H9 (cell line): ENCODE results near the gene NTF3. TPM values are rescaled to one million over a fixed set of nuclear protein-coding genes. Genes with fewer than 3 reads are reported as not detected.

Source experiments
- DNase-seq: peaks from one replicate; pipeline ENCODE4 v3.0.0-alpha.2; 2017
- H2AFZ ChIP-seq: one replicate; pipeline ENCODE4 v1.6.1; 2013; ENCODE audit warnings: mild to moderate bottlenecking, low read length, control low read depth, moderate library complexity
- H2AK5ac ChIP-seq: 2 replicates; pipeline ENCODE4 v1.6.1; 2013; ENCODE audit warnings: low read length, control low read depth, mixed read lengths; ENCODE audit not compliant: insufficient read length
- H2BK120ac ChIP-seq: one replicate; pipeline ENCODE4 v1.6.1; 2013; ENCODE audit warnings: low read depth, mild to moderate bottlenecking, low read length, control low read depth, inconsistent platforms; ENCODE audit not compliant: poor library complexity, severe bottlenecking
- H2BK12ac ChIP-seq: 2 replicates; pipeline ENCODE4 v1.6.1; 2013; ENCODE audit warnings: low read length, control low read depth, mixed read lengths, low read depth; ENCODE audit not compliant: insufficient read length
- H2BK15ac ChIP-seq: 2 replicates; pipeline ENCODE4 v1.6.1; 2013; ENCODE audit warnings: low read depth, low read length, control low read depth
- H2BK20ac ChIP-seq: one replicate; pipeline ENCODE4 v1.6.1; 2013; ENCODE audit warnings: low read depth, mild to moderate bottlenecking, low read length, control low read depth, inconsistent platforms; ENCODE audit not compliant: poor library complexity, severe bottlenecking
- H2BK5ac ChIP-seq: 2 replicates; pipeline ENCODE4 v1.6.1; 2013; ENCODE audit warnings: low read length, control low read depth, mixed read lengths; ENCODE audit not compliant: insufficient read length
- H3K14ac ChIP-seq: 2 replicates; pipeline ENCODE4 v1.6.1; 2013; ENCODE audit warnings: low read length, control low read depth; ENCODE audit not compliant: insufficient read depth
- H3K18ac ChIP-seq: 2 replicates; pipeline ENCODE4 v1.6.1; 2013; ENCODE audit warnings: low read depth, mild to moderate bottlenecking, mixed read lengths, low read length, control low read depth; ENCODE audit not compliant: insufficient read length
- H3K23ac ChIP-seq: 2 replicates; pipeline ENCODE4 v1.6.1; 2013; ENCODE audit warnings: low read length, control low read depth, mixed read lengths, low read depth; ENCODE audit not compliant: insufficient read length
- H3K23me2 ChIP-seq: 2 replicates; pipeline ENCODE4 v1.6.1; 2013; ENCODE audit warnings: low read depth, mild to moderate bottlenecking, mixed read lengths, low read length, control low read depth; ENCODE audit not compliant: insufficient read length, poor library complexity, severe bottlenecking
- H3K27ac ChIP-seq: 2 replicates; pipeline ENCODE4 v1.5.1; 2013; ENCODE audit warnings: low read length, control low read depth, mixed read lengths, low read depth; ENCODE audit not compliant: insufficient read length
- H3K27me3 ChIP-seq: 2 replicates; pipeline ENCODE4 v1.6.1; 2013; ENCODE audit warnings: low read length, control low read depth, inconsistent platforms; ENCODE audit not compliant: insufficient read depth
- H3K4ac ChIP-seq: 2 replicates; pipeline ENCODE4 v1.6.1; 2013; ENCODE audit warnings: low read depth, mild to moderate bottlenecking, control low read depth, inconsistent platforms, low read length, moderate library complexity
- H3K4me1 ChIP-seq: 2 replicates; pipeline ENCODE4 v1.6.1; 2013; ENCODE audit warnings: low read length, control low read depth, inconsistent platforms; ENCODE audit not compliant: insufficient read depth
- H3K4me2 ChIP-seq: 2 replicates; pipeline ENCODE4 v1.6.1; 2013; ENCODE audit warnings: low read length, control low read depth, mixed read lengths; ENCODE audit not compliant: insufficient read length, insufficient read depth
- H3K56ac ChIP-seq: 2 replicates; pipeline ENCODE4 v1.6.1; 2013; ENCODE audit warnings: low read depth, mild to moderate bottlenecking, mixed read lengths, low read length, control low read depth; ENCODE audit not compliant: insufficient read length
- H3K79me1 ChIP-seq: 2 replicates; pipeline ENCODE4 v1.6.1; 2013; ENCODE audit warnings: low read depth, mild to moderate bottlenecking, moderate library complexity, low read length, control low read depth, inconsistent platforms; ENCODE audit not compliant: insufficient read depth, poor library complexity, severe bottlenecking
- H3K79me2 ChIP-seq: 2 replicates; pipeline ENCODE4 v1.6.1; 2013; ENCODE audit warnings: low read length, control low read depth, inconsistent platforms; ENCODE audit not compliant: insufficient read depth
- H3K9ac ChIP-seq: 2 replicates; pipeline ENCODE4 v1.6.1; 2013; ENCODE audit warnings: low read length, control low read depth, mixed read lengths; ENCODE audit not compliant: insufficient read length; ENCODE audit errors: extremely low read depth
- H3K9me3 ChIP-seq: one replicate; pipeline ENCODE4 v1.6.1; 2013; ENCODE audit warnings: low read depth, low read length, inconsistent platforms; ENCODE audit not compliant: control insufficient read depth
- H3T11ph ChIP-seq: one replicate; pipeline ENCODE4 v1.6.1; 2013; ENCODE audit warnings: mild to moderate bottlenecking, low read length, control low read depth, inconsistent platforms
- H4K20me1 ChIP-seq: one replicate; pipeline ENCODE4 v1.6.1; 2013; ENCODE audit not compliant: control insufficient read depth, insufficient read length, insufficient read depth
- H4K5ac ChIP-seq: 2 replicates; pipeline ENCODE4 v1.6.1; 2013; ENCODE audit warnings: low read depth, mild to moderate bottlenecking, mixed read lengths, low read length, control low read depth; ENCODE audit not compliant: insufficient read length
- H4K8ac ChIP-seq: replicated peaks from 2 replicates; pipeline ENCODE4 v1.6.1; 2013; ENCODE audit warnings: low read length, control low read depth, mixed read lengths, low read depth; ENCODE audit not compliant: insufficient read length
- H4K91ac ChIP-seq: 2 replicates; pipeline ENCODE4 v1.6.1; 2013; ENCODE audit warnings: low read depth, mild to moderate bottlenecking, moderate library complexity, mixed read lengths, low read length, control low read depth; ENCODE audit not compliant: insufficient read length
- H3K27ac Mint-ChIP-seq, 3 experiments: 2 replicates in 2 of 3; 3 replicates in 1 of 3; pipeline ENCODE4 v1.8.0; 2020 to 2021; ENCODE audit warnings: mixed read lengths in 3 of 3, mild to moderate bottlenecking in 1 of 3, moderate library complexity in 1 of 3
- H3K27me3 Mint-ChIP-seq: 2 replicates; pipeline ENCODE4 v1.8.0; 2021; ENCODE audit warnings: low read depth, mild to moderate bottlenecking, moderate library complexity, mixed read lengths
- H3K36me3 Mint-ChIP-seq, 3 experiments: 2 replicates in 2 of 3; 3 replicates in 1 of 3; pipeline ENCODE4 v1.8.0; 2020 to 2021; ENCODE audit warnings: low read depth in 3 of 3, mixed read lengths in 3 of 3; ENCODE audit not compliant: insufficient read depth in 1 of 3
- H3K4me1 Mint-ChIP-seq, 2 experiments: 2 replicates each; pipeline ENCODE4 v1.8.0; 2020; ENCODE audit warnings: mixed read lengths in 2 of 2
- H3K4me3 Mint-ChIP-seq, 2 experiments: 2 replicates in 1 of 2; 3 replicates in 1 of 2; pipeline ENCODE4 v1.8.0; 2020 to 2021; ENCODE audit warnings: mild to moderate bottlenecking in 2 of 2, mixed read lengths in 2 of 2, moderate library complexity in 1 of 2
- H3K9me3 Mint-ChIP-seq, 2 experiments: 2 replicates in 1 of 2; 3 replicates in 1 of 2; pipeline ENCODE4 v1.8.0; 2020; ENCODE audit warnings: mild to moderate bottlenecking in 2 of 2, mixed read lengths in 2 of 2, moderate library complexity in 1 of 2
- WGBS: extraction: QIAGEN DNeasy Blood & Tissue Kit; methylation state at CpG from one replicate; pipeline ENCODE4 v1.1.7; 2013; ENCODE audit warnings: missing lambda C conversion rate, low lambda C conversion rate, mixed read lengths; ENCODE audit not compliant: insufficient read length; ENCODE audit errors: extremely low coverage; 5-methylcytosine and 5-hydroxymethylcytosine counted together
- total RNA-seq: library from RNA; stranded (reverse); gene quantifications from 2 replicates; pipeline ENCODE4 v1.2.1, GENCODE V29; 2021
- TF ChIP-seq, protein P1 (sequence below): fragments of 200-600 bp; sonication (generic); conservative IDR thresholded peaks from 3 replicates; pipeline ENCODE4 v1.8.0; 2021; ENCODE audit warnings: antibody characterized with exemption, mild to moderate bottlenecking

NTF3 gene
- total RNA-seq, 1 experiment from 2014 or later: 0.48 TPM

DNA sequence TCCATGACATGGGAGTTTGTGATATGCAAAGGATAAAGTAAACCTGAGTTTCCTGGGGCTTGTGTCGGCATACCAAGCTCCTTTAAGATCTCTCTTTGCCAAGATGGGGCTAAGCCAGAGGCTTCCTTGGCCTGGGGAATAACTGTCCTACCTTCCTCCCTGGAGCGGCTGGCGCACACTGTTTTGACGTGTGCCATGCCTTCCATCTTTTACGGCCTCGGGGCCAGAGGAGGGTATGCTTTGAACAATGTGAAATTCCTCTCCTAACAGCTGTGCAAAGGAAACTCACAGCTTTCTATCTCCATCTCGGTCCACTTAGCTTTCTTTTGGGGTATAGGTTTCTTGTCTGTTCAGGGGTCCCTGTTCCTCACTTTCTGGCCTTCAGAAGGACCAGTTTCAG lies 55.2 kb downstream of the NTF3 start:
- H3K27ac ChIP-seq: no peak overlapping the region
- peaks cover 2% of the 10 kb centered on the region for H3K27me3 Mint-ChIP-seq
- no peaks in the 10 kb centered on the region for H3K9me3 Mint-ChIP-seq
- no peak overlapping the region for H2BK5ac ChIP-seq
- H2BK12ac ChIP-seq: no peak overlapping the region
- H3T11ph ChIP-seq: no peak overlapping the region
- H2BK120ac ChIP-seq: no peak overlapping the region
- no peaks in the 10 kb centered on the region for H3K9me3 ChIP-seq
- H4K8ac ChIP-seq: no peak overlapping the region
- TF ChIP-seq, protein P1, sequence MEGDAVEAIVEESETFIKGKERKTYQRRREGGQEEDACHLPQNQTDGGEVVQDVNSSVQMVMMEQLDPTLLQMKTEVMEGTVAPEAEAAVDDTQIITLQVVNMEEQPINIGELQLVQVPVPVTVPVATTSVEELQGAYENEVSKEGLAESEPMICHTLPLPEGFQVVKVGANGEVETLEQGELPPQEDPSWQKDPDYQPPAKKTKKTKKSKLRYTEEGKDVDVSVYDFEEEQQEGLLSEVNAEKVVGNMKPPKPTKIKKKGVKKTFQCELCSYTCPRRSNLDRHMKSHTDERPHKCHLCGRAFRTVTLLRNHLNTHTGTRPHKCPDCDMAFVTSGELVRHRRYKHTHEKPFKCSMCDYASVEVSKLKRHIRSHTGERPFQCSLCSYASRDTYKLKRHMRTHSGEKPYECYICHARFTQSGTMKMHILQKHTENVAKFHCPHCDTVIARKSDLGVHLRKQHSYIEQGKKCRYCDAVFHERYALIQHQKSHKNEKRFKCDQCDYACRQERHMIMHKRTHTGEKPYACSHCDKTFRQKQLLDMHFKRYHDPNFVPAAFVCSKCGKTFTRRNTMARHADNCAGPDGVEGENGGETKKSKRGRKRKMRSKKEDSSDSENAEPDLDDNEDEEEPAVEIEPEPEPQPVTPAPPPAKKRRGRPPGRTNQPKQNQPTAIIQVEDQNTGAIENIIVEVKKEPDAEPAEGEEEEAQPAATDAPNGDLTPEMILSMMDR: no peak
- H3K79me1 ChIP-seq: no peaks in the 10 kb centered on the region
- H3K56ac ChIP-seq: no peak overlapping the region
- H3K27me3 ChIP-seq: no peaks in the 10 kb centered on the region
- H2AFZ ChIP-seq: no peak overlapping the region
- H4K5ac ChIP-seq: no peak overlapping the region
- no peak overlapping the region for H3K9ac ChIP-seq
- H2BK15ac ChIP-seq: no peak overlapping the region
- no peaks in the 10 kb centered on the region for H3K4me1 ChIP-seq
- no peaks in the 10 kb centered on the region for H3K23me2 ChIP-seq
- no peaks in the 10 kb centered on the region for H4K20me1 ChIP-seq
- no CpG with 5 or more reads among the region's 7 CpGs for WGBS
- H2AK5ac ChIP-seq: no peak overlapping the region
- no peak overlapping the region for H3K14ac ChIP-seq
- DNase-seq: no peak
- no peak overlapping the region for H3K27ac Mint-ChIP-seq
- H3K79me2 ChIP-seq: no peaks in the 10 kb centered on the region
- no peak overlapping the region for H3K4ac ChIP-seq
- no peaks in the 10 kb centered on the region for H3K36me3 Mint-ChIP-seq
- H3K4me3 Mint-ChIP-seq: no peak overlapping the region
- H4K91ac ChIP-seq: no peak overlapping the region
- H3K23ac ChIP-seq: no peak overlapping the region
- peaks cover 0 to 12% of the 10 kb centered on the region in 2 experiments; a peak in 2 of 4 replicates for H3K4me1 Mint-ChIP-seq
- no peak overlapping the region for H2BK20ac ChIP-seq
- no peak overlapping the region for H3K4me2 ChIP-seq
- no peak overlapping the region for H3K18ac ChIP-seq
